Keratinocyte (primary cell): Measurements from ENCODE around the gene GGTLC2. TPM values are rescaled to one million over a fixed set of nuclear protein-coding genes. Genes with fewer than 3 reads are reported as not detected.

Experiments
- DNase-seq: peaks from one replicate; pipeline ENCODE4 v3.0.0-alpha.2; 2011; ENCODE audit warnings: low read depth, missing footprints, low spot score
- FAIRE-seq: peaks from 2 replicates; lab custom pipeline; 2011; peaks lifted over from hg19 to GRCh38; lab: Jason Lieb, UNC
- H2AFZ ChIP-seq: 2 replicates; pipeline ENCODE4 v1.6.0; 2012; ENCODE audit warnings: low read length, control low read depth, inconsistent platforms; ENCODE audit not compliant: control insufficient read depth
- H3K27ac ChIP-seq: 2 replicates; pipeline ENCODE4 v1.5.1; 2011; ENCODE audit warnings: low read length; ENCODE audit not compliant: control insufficient read depth, insufficient read depth
- H3K27me3 ChIP-seq: 3 replicates; pipeline ENCODE4 v1.6.0; 2011; ENCODE audit warnings: low read length; ENCODE audit not compliant: control insufficient read depth, insufficient read depth; ENCODE audit errors: extremely low read depth
- H3K36me3 ChIP-seq, 2 experiments: 2 replicates in 1 of 2; 3 replicates in 1 of 2; pipeline ENCODE4 v1.5.1; 2011; ENCODE audit warnings: low read length in 2 of 2, mild to moderate bottlenecking in 1 of 2; ENCODE audit not compliant: control insufficient read depth in 2 of 2, insufficient read depth in 2 of 2; ENCODE audit errors: extremely low read depth in 1 of 2
- H3K4me1 ChIP-seq: 3 replicates; pipeline ENCODE4 v1.5.1; 2011; ENCODE audit warnings: low read length; ENCODE audit not compliant: control insufficient read depth, insufficient read depth; ENCODE audit errors: extremely low read depth
- H3K4me2 ChIP-seq: 3 replicates; pipeline ENCODE4 v1.6.0; 2011; ENCODE audit warnings: low read depth, low read length; ENCODE audit not compliant: control insufficient read depth, insufficient read depth; ENCODE audit errors: extremely low read depth
- H3K4me3 ChIP-seq, 3 experiments: fragments of 200-600 bp in 1 of 3; sonication (generic) in 1 of 3; 2 replicates in 2 of 3; 3 replicates in 1 of 3; pipeline ENCODE4 v1.5.1; 2011 to 2016; ENCODE audit warnings: low read length in 3 of 3, mild to moderate bottlenecking in 3 of 3, control low read depth in 2 of 3, inconsistent platforms in 1 of 3, low read depth in 1 of 3, mixed read lengths in 1 of 3, mixed run types in 1 of 3, moderate library complexity in 1 of 3; ENCODE audit not compliant: control insufficient read depth in 2 of 3, insufficient read depth in 2 of 3; ENCODE audit errors: extremely low read depth in 1 of 3
- H3K79me2 ChIP-seq: 2 replicates; pipeline ENCODE4 v1.6.0; 2012; ENCODE audit warnings: low read length; ENCODE audit not compliant: control insufficient read depth, insufficient read depth
- H3K9ac ChIP-seq: 3 replicates; pipeline ENCODE4 v1.6.0; 2011; ENCODE audit warnings: low read length; ENCODE audit not compliant: control insufficient read depth, insufficient read depth; ENCODE audit errors: extremely low read depth
- H3K9me1 ChIP-seq: 3 replicates; pipeline ENCODE4 v1.6.0; 2011; ENCODE audit warnings: low read length; ENCODE audit not compliant: control insufficient read depth, insufficient read depth; ENCODE audit errors: extremely low read depth
- H3K9me3 ChIP-seq: 2 replicates; pipeline ENCODE4 v1.5.1; 2012; ENCODE audit warnings: low read depth, low read length; ENCODE audit not compliant: control insufficient read depth
- H4K20me1 ChIP-seq: 3 replicates; pipeline ENCODE4 v1.6.0; 2011; ENCODE audit warnings: low read length; ENCODE audit not compliant: control insufficient read depth, insufficient read depth; ENCODE audit errors: extremely low read depth
- CTCF ChIP-seq, 3 experiments: IDR thresholded peaks in 1 of 3; conservative IDR thresholded peaks in 1 of 3; optimal IDR thresholded peaks in 1 of 3; 2 replicates in 2 of 3; 3 replicates in 1 of 3; pipeline versions ENCODE3 to v1.5.1; 2011; ENCODE audit warnings: low read length in 3 of 3, mild to moderate bottlenecking in 3 of 3, moderate library complexity in 2 of 3, control low read depth in 1 of 3, inconsistent platforms in 1 of 3; ENCODE audit not compliant: insufficient read depth in 2 of 3; ENCODE audit errors: extremely low read depth in 1 of 3
- EZH2 ChIP-seq: IDR thresholded peaks from one replicate; pipeline ENCODE4 v1.6.1; 2012; ENCODE audit warnings: inconsistent platforms, mild to moderate bottlenecking, low read length, moderate library complexity
- dilution Hi-C: fragments of 300-500 bp; cut with MboI; formaldehyde crosslinking; loops from one replicate; pipeline ENCODE4 v1.7.0; 2020; ENCODE audit warnings: low sequenced_read_pairs; ENCODE audit not compliant: extremely low pct_ligation_motif_present
- polyA plus RNA-seq, 5 experiments: library from polyadenylated mRNA; depleted of rRNA in 3 of 5; stranded (reverse) in 3 of 5; stranded (forward) in 1 of 5; unstranded in 1 of 5; fragments of >200 nt; gene quantifications; 1 replicate in 1 of 5; 2 replicates in 3 of 5; 3 replicates in 1 of 5; pipeline versions ENCODE4 v1.2.1 to v1.2.3, GENCODE V29; 2011 to 2012; ENCODE audit warnings: missing spikeins in 2 of 5, low read depth in 1 of 5, low replicate concordance in 1 of 5

The GGTLC2 gene
- polyA plus RNA-seq, 1 donor (not counting 4 experiments of a cell fraction or from before 2014, with no cell fraction given), result not detected

GRCh38 chr22:22670076-22670795, 25.8 kb downstream of the GGTLC2 start:
- H3K9ac ChIP-seq, result no peak overlapping the region
- dilution Hi-C loops, result no loop called here
- H3K9me3 ChIP-seq, result no peaks in the 10 kb centered on the region
- no peaks in the 10 kb centered on the region for H3K4me1 ChIP-seq
- H3K27ac ChIP-seq, result no peak overlapping the region
- DNase-seq (no peak), FAIRE-seq (no peak)
- no peak overlapping the region for H3K4me3 ChIP-seq
- no peak overlapping the region for H3K4me2 ChIP-seq
- no peaks in the 10 kb centered on the region for H3K36me3 ChIP-seq
- H3K27me3 ChIP-seq, result no peaks in the 10 kb centered on the region
- H3K79me2 ChIP-seq, result no peaks in the 10 kb centered on the region
- no peak overlapping the region for H2AFZ ChIP-seq
- no peaks in the 10 kb centered on the region for H3K9me1 ChIP-seq
- no peak for TF ChIP-seq CTCF (optimal IDR thresholded peaks at IDR 0.05 in 1 of 3, IDR thresholded peaks at IDR 0.05 in 1 of 3, conservative IDR thresholded peaks at IDR 0.05 in 1 of 3; ENCODE audit: extremely low read depth in 1 of 3, insufficient read depth in 2 of 3, low read length in 3 of 3)
- TF ChIP-seq EZH2, result no peak
- no peaks in the 10 kb centered on the region for H4K20me1 ChIP-seq

GRCh38 chr22:22671506-22671905, 27.1 kb downstream of the GGTLC2 start:
- no peaks in the 10 kb centered on the region for H3K9me1 ChIP-seq
- dilution Hi-C loops, result no loop called here
- DNase-seq (no peak), FAIRE-seq (no peak)
- H3K4me2 ChIP-seq, result no peak overlapping the region
- no peaks in the 10 kb centered on the region for H4K20me1 ChIP-seq
- H3K4me1 ChIP-seq, result no peaks in the 10 kb centered on the region
- H3K9me3 ChIP-seq, result no peaks in the 10 kb centered on the region
- no peak for TF ChIP-seq CTCF (optimal IDR thresholded peaks at IDR 0.05 in 1 of 3, IDR thresholded peaks at IDR 0.05 in 1 of 3, conservative IDR thresholded peaks at IDR 0.05 in 1 of 3; ENCODE audit: extremely low read depth in 1 of 3, insufficient read depth in 2 of 3, low read length in 3 of 3)
- no peak for TF ChIP-seq EZH2
- H2AFZ ChIP-seq, result no peak overlapping the region
- no peaks in the 10 kb centered on the region for H3K27me3 ChIP-seq
- H3K79me2 ChIP-seq, result no peaks in the 10 kb centered on the region
- no peak overlapping the region for H3K27ac ChIP-seq
- H3K36me3 ChIP-seq, result no peaks in the 10 kb centered on the region
- no peak overlapping the region for H3K9ac ChIP-seq
- H3K4me3 ChIP-seq, result no peak overlapping the region
